SH-SY5Y (cell line): ENCODE measurements around the gene ARR3.

Source experiments
- GATA2 ChIP-seq: IDR thresholded peaks from 2 replicates; pipeline ENCODE4 v1.6.1; 2011; ENCODE audit warnings: mild to moderate bottlenecking, low read depth, low read length
- GATA3 ChIP-seq: IDR thresholded peaks from 2 replicates; pipeline ENCODE4 v1.6.1; 2011; ENCODE audit warnings: low read depth, mild to moderate bottlenecking, low read length, moderate library complexity

DNA sequence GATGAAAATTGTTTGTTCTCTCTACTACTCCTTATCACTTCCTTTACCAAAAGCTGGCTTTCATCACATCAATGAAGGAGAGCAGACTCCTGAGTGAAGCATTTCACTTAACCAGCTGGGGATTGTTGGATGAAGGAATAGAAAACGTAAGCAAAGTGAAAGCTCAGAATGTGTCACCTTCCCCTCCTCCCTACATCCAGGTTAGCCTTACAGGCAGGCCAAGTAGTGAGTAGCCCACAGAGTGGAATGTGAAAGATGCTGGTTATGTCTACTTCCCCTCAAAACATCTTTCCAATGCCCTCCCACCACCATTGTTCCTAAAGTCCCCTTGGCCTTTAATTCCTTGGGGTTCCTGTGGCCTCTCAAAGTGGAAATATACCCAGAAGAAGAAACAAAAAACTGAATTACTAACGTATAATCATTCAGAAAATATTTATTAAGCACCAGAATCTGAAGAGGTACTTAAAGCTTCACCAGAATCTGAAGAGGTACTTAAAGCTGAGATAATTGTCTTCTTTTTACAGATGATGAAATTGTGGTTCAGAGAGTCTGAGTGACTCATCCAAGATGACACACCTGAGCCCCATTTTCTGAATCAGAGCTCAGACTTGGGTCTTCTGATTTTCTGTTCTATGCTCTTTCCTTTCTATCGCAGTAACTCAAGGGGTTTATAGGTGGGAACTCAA lies 14.6 kb upstream of the ARR3 start:
- TF ChIP-seq GATA2 (no peak), GATA3 (no peak)
